GM12878 (cell line): Measurements from ENCODE around the gene FAM229B. TPM values are rescaled to one million over a fixed set of nuclear protein-coding genes. Genes with fewer than 3 reads are reported as not detected.

Source experiments
- ATAC-seq: fragments of 200-7000 bp; cut with Tn5 transposase; 3 replicates; pipeline ENCODE4 v1.9.1; 2020; ENCODE audit warnings: mild to moderate bottlenecking, moderate library complexity
- BruUV-seq: library from RNA; stranded (reverse); fragments of 400-500 nt; replicated peaks from 2 replicates; lab custom pipeline; 2021; lab: Mats Ljungman, UMichigan
- CTCF ChIA-PET: fragments of 300-600 bp; sonication (Branson Sonifier 250); formaldehyde crosslinking; extraction: SDS; loops from one replicate; lab custom pipeline; 2021; ENCODE audit warnings: inconsistent platforms; lab: Yijun Ruan, JAX
- POLR2A ChIA-PET: fragments of 350-600 bp; formaldehyde crosslinking; extraction: SDS; loops from one replicate; lab custom pipeline; 2021; ENCODE audit warnings: inconsistent platforms; lab: Charles Lee
- RAD21 ChIA-PET: fragments of 300-600 bp; sonication (Branson Sonifier 250); formaldehyde crosslinking; loops from one replicate; lab custom pipeline; 2023; ENCODE audit warnings: antibody characterized with exemption; ENCODE audit not compliant: unreplicated experiment; lab: Charles Lee
- SMC1A ChIA-PET: fragments of 300-600 bp; sonication (Branson Sonifier 250); formaldehyde crosslinking; loops from one replicate; lab custom pipeline; 2023; ENCODE audit not compliant: unreplicated experiment, uncharacterized antibody; lab: Charles Lee
- DNase-seq: peaks from one replicate; pipeline ENCODE4 v3.0.0-alpha.2; 2011; ENCODE audit warnings: low read depth, low spot score
- FAIRE-seq: peaks from 3 replicates; lab custom pipeline; 2011; peaks lifted over from hg19 to GRCh38; lab: Jason Lieb, UNC
- H2AFZ ChIP-seq: 2 replicates; pipeline ENCODE4 v1.6.0; 2011; ENCODE audit warnings: low read depth, low read length, control low read depth; ENCODE audit not compliant: control insufficient read depth
- H3K27ac ChIP-seq: 2 replicates; pipeline ENCODE4 v1.5.1; 2011; ENCODE audit warnings: control low read depth; ENCODE audit not compliant: control insufficient read depth, insufficient read depth
- H3K27me3 ChIP-seq, 2 experiments: replicated peaks in 1 of 2; 2 replicates each; pipeline versions ENCODE4 v1.6.0 to v1.6.1; 2011; ENCODE audit warnings: low read length in 1 of 2; ENCODE audit not compliant: control insufficient read depth in 2 of 2, insufficient read depth in 2 of 2
- H3K36me3 ChIP-seq, 2 experiments: 2 replicates each; pipeline ENCODE4 v1.5.1; 2011; ENCODE audit warnings: low read length in 1 of 2; ENCODE audit not compliant: control insufficient read depth in 2 of 2, insufficient read depth in 2 of 2
- H3K4me1 ChIP-seq: 2 replicates; pipeline ENCODE4 v1.6.1; 2011; ENCODE audit warnings: mild to moderate bottlenecking, low read length, moderate library complexity, mixed read lengths; ENCODE audit not compliant: control insufficient read depth, insufficient read depth
- H3K4me2 ChIP-seq: 2 replicates; pipeline ENCODE4 v1.6.0; 2011; ENCODE audit warnings: control low read depth; ENCODE audit not compliant: control insufficient read depth, insufficient read depth
- H3K4me3 ChIP-seq: fragments of 200-600 bp; sonication (generic); 2 replicates; pipeline ENCODE4 v1.5.1; 2016
- H3K79me2 ChIP-seq: 2 replicates; pipeline ENCODE4 v1.6.0; 2011; ENCODE audit warnings: low read length; ENCODE audit not compliant: control insufficient read depth, insufficient read depth
- H3K9ac ChIP-seq: 2 replicates; pipeline ENCODE4 v1.8.0; 2011; ENCODE audit warnings: low read length, control low read depth, mixed read lengths; ENCODE audit not compliant: control insufficient read depth, insufficient read depth
- H3K9me3 ChIP-seq: replicated peaks from 3 replicates; pipeline ENCODE4 v1.5.1; 2011; ENCODE audit warnings: mild to moderate bottlenecking, low read length; ENCODE audit not compliant: control insufficient read depth, insufficient read depth
- H4K20me1 ChIP-seq: 2 replicates; pipeline ENCODE4 v1.6.0; 2011; ENCODE audit not compliant: control insufficient read depth, insufficient read depth
- ATF2 ChIP-seq: IDR thresholded peaks from 2 replicates; pipeline ENCODE4 v1.6.1; 2012; ENCODE audit warnings: low read length, inconsistent platforms
- FOXK2 ChIP-seq: fragments of 450-650 bp; IDR thresholded peaks from 2 replicates; pipeline ENCODE4 v1.6.1; 2017; ENCODE audit warnings: mild to moderate bottlenecking, moderate library complexity
- HDAC2 ChIP-seq: fragments of 200-600 bp; sonication (generic); IDR thresholded peaks from 2 replicates; pipeline ENCODE4 v1.6.1; 2017
- SIN3A ChIP-seq: IDR thresholded peaks from 2 replicates; pipeline ENCODE4 v1.6.1; 2012; ENCODE audit warnings: low read depth, low read length, improper control_type of control experiment
- WGBS: methylation state at CpG from one replicate; pipeline ENCODE4 v1.1.6; 2016; ENCODE audit warnings: low lambda C conversion rate; ENCODE audit not compliant: insufficient replicate concordance, insufficient coverage; ENCODE audit errors: missing lambda C conversion rate; 5-methylcytosine and 5-hydroxymethylcytosine counted together
- in situ Hi-C: fragments of 300-500 bp; cut with MboI; formaldehyde crosslinking; loops from 9 replicates; pipeline ENCODE4 v1.14.3; 2018; ENCODE audit warnings: mixed read lengths
- intact Hi-C: fragments of 100-400 bp; cut with micrococcal nuclease; formaldehyde crosslinking; loops from one replicate; pipeline ENCODE4 v1.14.2; 2022; ENCODE audit not compliant: unreplicated experiment
- polyA plus RNA-seq, 11 experiments: library from polyadenylated mRNA; depleted of rRNA in 4 of 11; unstranded in 6 of 11; stranded (reverse) in 5 of 11; fragments of >200 nt; fragmentation: Nextera tagmentation in 4 of 11; fragmentation: Illumina TruSeq in 1 of 11; extraction: Ambion mirVana in 4 of 11; extraction: Trizol in 1 of 11; gene quantifications; 1 replicate in 1 of 11; 2 replicates in 10 of 11; pipeline versions ENCODE4 v1.2.1 to v1.2.3, GENCODE V29; 2011 to 2016; ENCODE audit warnings: inconsistent platforms in 2 of 11, missing spikeins in 2 of 11, low read depth in 1 of 11
- total RNA-seq, 4 experiments: library from RNA; depleted of rRNA in 3 of 4; stranded (reverse); fragments of >200 nt in 3 of 4; fragmentation: Illumina TruSeq in 1 of 4; extraction: Trizol in 1 of 4; gene quantifications; 2 replicates each; pipeline versions ENCODE4 v1.2.1 to v1.2.3, GENCODE V29; 2013 to 2021

FAM229B gene
- total and polyA plus RNA-seq, 10 of the 15 experiments (the other 5 are each of a cell fraction or from before 2014, with no cell fraction given): 0.82 to 5.7 (median 3.1) TPM

GRCh38 chr6:112109262-112109661 is 21.9 kb downstream of the FAM229B start:
- FAIRE-seq: no peak
- RAD21 ChIA-PET: no interaction called here
- CTCF ChIA-PET: no interaction called here
- Histone ChIP-seq H3K9me3 (no peaks in the 10 kb centered on the region), H3K27ac (no peak overlapping the region), H3K4me1 (no peaks in the 10 kb centered on the region), H4K20me1 (no peaks in the 10 kb centered on the region), H2AFZ (no peak overlapping the region), H3K36me3 (no peaks in the 10 kb centered on the region), H3K27me3 (no peaks in the 10 kb centered on the region; a peak in 1 of 4 replicates), H3K4me3 (no peak overlapping the region), H3K79me2 (no peaks in the 10 kb centered on the region), H3K4me2 (no peak overlapping the region), H3K9ac (no peak overlapping the region)
- ATAC-seq: no peak
- TF ChIP-seq ATF2 (no peak), FOXK2 (no peak), HDAC2 (no peak)
- BruUV-seq: no TSS peak
- SMC1A ChIA-PET: interaction anchor here (0.8 kb wide), 1 partner anchor 23 kb away, joined by 4 read pairs; no protein-coding TSS in a partner anchor
- POLR2A ChIA-PET: no interaction called here
- intact Hi-C loops: no loop called here
- in situ Hi-C loops: no loop called here
- no peak for DNase-seq
- 64% methylated on average over 9 of the region's 9 CpGs for WGBS

DNA sequence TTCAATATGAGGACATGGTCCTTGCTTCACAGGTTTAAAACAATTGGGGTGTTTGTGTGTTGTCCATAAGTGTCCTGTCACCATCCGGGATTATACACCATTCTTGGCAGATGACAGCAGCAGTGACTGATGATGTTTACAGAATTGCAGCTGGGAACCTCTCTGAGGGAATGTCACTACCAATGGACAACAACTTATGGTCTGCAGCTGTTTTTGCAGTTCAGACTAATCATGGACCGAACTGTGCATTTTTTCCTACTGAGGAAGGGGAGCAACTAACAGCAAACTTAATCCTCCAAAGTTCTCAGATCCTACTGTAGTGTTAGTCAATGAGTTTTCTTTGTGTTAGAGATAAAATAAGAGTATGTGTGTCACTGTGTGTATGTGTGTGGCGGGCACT is 26.0 kb downstream of the FAM229B start:
- ChIA-PET CTCF (no interaction called here), SMC1A (no interaction called here)
- no peaks in the 10 kb centered on the region for H4K20me1 ChIP-seq

More for the DNA sequence above, 26.0 kb downstream of the FAM229B start:
- H3K27ac ChIP-seq: no peak overlapping the region
- no peak for ATAC-seq
- H3K27me3 ChIP-seq: no peaks in the 10 kb centered on the region; a peak in 2 of 4 replicates
- POLR2A ChIA-PET: no interaction called here
- no peaks in the 10 kb centered on the region for H3K9me3 ChIP-seq
- H3K79me2 ChIP-seq: no peaks in the 10 kb centered on the region
- no peak overlapping the region for H3K4me2 ChIP-seq
- in situ Hi-C loops: no loop called here
- BruUV-seq: no TSS peak
- DNase-seq: no peak
- TF ChIP-seq SIN3A: no peak
- no peaks in the 10 kb centered on the region for H3K4me1 ChIP-seq
- H3K36me3 ChIP-seq: no peaks in the 10 kb centered on the region
- H3K9ac ChIP-seq: no peak overlapping the region
- intact Hi-C loops: no loop called here
- H3K4me3 ChIP-seq: no peak overlapping the region
- no peak for FAIRE-seq
- RAD21 ChIA-PET: no interaction called here
- no peak overlapping the region for H2AFZ ChIP-seq
- WGBS: 24% methylated on average over 3 of the region's 3 CpGs
